HCT116 (cell line): ENCODE measurements around the gene ADH1C. TPM values are rescaled to one million over a fixed set of nuclear protein-coding genes. Genes with fewer than 3 reads are reported as not detected.

Experiments
- ATAC-seq: fragments of 200-7000 bp; cut with Tn5 transposase; 2 replicates; pipeline ENCODE4 v1.9.1; 2020; ENCODE audit warnings: mild to moderate bottlenecking, moderate library complexity
- BruUV-seq: library from RNA; stranded (reverse); fragments of 400-500 nt; replicated peaks from 2 replicates; lab custom pipeline; 2021; lab: Mats Ljungman, UMichigan
- CTCF ChIA-PET: fragments of 300-600 bp; sonication (Branson Sonifier 250); formaldehyde crosslinking; loops from one replicate; lab custom pipeline; 2021; ENCODE audit warnings: antibody characterized with exemption; lab: Charles Lee
- POLR2A ChIA-PET: fragments of 300-600, 350-600 bp; sonication (Branson Sonifier 250); formaldehyde crosslinking; loops from one replicate; lab custom pipeline; 2021; ENCODE audit warnings: antibody characterized with exemption; lab: Charles Lee
- RAD21 ChIA-PET, 2 experiments: fragments of 300-600 bp; sonication (Branson Sonifier 250); formaldehyde crosslinking; loops; one replicate each; lab custom pipeline; 2023; ENCODE audit warnings: low total read pairs in 2 of 2; ENCODE audit not compliant: uncharacterized antibody in 2 of 2, unreplicated experiment in 2 of 2, low non-redundant PET in 1 of 2; lab: Charles Lee
- DNase-seq: peaks from one replicate; pipeline ENCODE4 v3.0.0-alpha.2; 2010; ENCODE audit warnings: low read depth, low spot score
- H2AFZ ChIP-seq: fragments of 200-600 bp; shearing (Covaris generic), sonication (generic); 2 replicates; pipeline ENCODE4 v1.6.1; 2017; ENCODE audit warnings: low read depth, mixed run types, mixed read lengths, antibody characterized with exemption, low read length; ENCODE audit not compliant: poor library complexity, severe bottlenecking
- H3K27ac ChIP-seq: 2 replicates; pipeline ENCODE4 v1.5.1; 2012; ENCODE audit warnings: low read depth, low read length
- H3K27me3 ChIP-seq: fragments of 200-600 bp; sonication (generic); 2 replicates; pipeline ENCODE4 v1.6.1; 2016; ENCODE audit warnings: mixed run types, low read length, mixed read lengths; ENCODE audit not compliant: insufficient read depth
- H3K36me3 ChIP-seq, 2 experiments: fragments of 200-500 bp in 1 of 2; fragments of 200-600 bp in 1 of 2; sonication (Bioruptor generic) in 1 of 2; sonication (generic) in 1 of 2; 2 replicates each; pipeline versions ENCODE4 v1.5.1 to v1.6.1; 2014 to 2016; ENCODE audit warnings: low read length in 2 of 2, inconsistent platforms in 1 of 2, mixed read lengths in 1 of 2, mixed run types in 1 of 2; ENCODE audit not compliant: insufficient read depth in 2 of 2, control insufficient read depth in 1 of 2
- H3K4me1 ChIP-seq, 2 experiments: fragments of 200-600 bp in 1 of 2; sonication (generic) in 1 of 2; 2 replicates each; pipeline versions ENCODE4 v1.5.1 to v1.6.1; 2012 to 2017; ENCODE audit warnings: low read length in 2 of 2, inconsistent platforms in 1 of 2, mild to moderate bottlenecking in 1 of 2, mixed read lengths in 1 of 2, mixed run types in 1 of 2, moderate library complexity in 1 of 2; ENCODE audit not compliant: insufficient read depth in 2 of 2, control insufficient read depth in 1 of 2
- H3K4me2 ChIP-seq: fragments of 200-600 bp; sonication (generic); 2 replicates; pipeline ENCODE4 v1.6.1; 2017; ENCODE audit warnings: mixed run types, low read length, mixed read lengths
- H3K4me3 ChIP-seq, 2 experiments: fragments of 200-600 bp in 1 of 2; sonication (generic) in 1 of 2; replicated peaks in 1 of 2; 2 replicates each; pipeline ENCODE4 v1.5.1; 2011 to 2016; ENCODE audit warnings: low read length in 2 of 2, control low read depth in 1 of 2, low read depth in 1 of 2, mild to moderate bottlenecking in 1 of 2, mixed read lengths in 1 of 2, mixed run types in 1 of 2
- H3K79me2 ChIP-seq: fragments of 200-600 bp; sonication (generic); 2 replicates; pipeline ENCODE4 v1.6.1; 2017; ENCODE audit warnings: mild to moderate bottlenecking, mixed run types, low read length, moderate library complexity, mixed read lengths; ENCODE audit not compliant: insufficient read depth
- H3K9ac ChIP-seq: fragments of 200-600 bp; sonication (generic); 2 replicates; pipeline ENCODE4 v1.6.1; 2016; ENCODE audit warnings: low read length, mixed read lengths
- H3K9me2 ChIP-seq: fragments of 200-600 bp; sonication (generic), shearing (Covaris generic); 2 replicates; pipeline ENCODE4 v1.6.1; 2017; ENCODE audit warnings: mixed run types, mild to moderate bottlenecking, moderate library complexity; ENCODE audit not compliant: insufficient read depth
- H3K9me3 ChIP-seq, 2 experiments: fragments of 200-500 bp in 1 of 2; fragments of 200-600 bp in 1 of 2; sonication (Bioruptor generic) in 1 of 2; sonication (generic) in 1 of 2; 2 replicates each; pipeline ENCODE4 v1.6.1; 2014 to 2017; ENCODE audit warnings: low read length in 2 of 2, mixed read lengths in 2 of 2, inconsistent platforms in 1 of 2, low read depth in 1 of 2, mild to moderate bottlenecking in 1 of 2, mixed run types in 1 of 2, moderate library complexity in 1 of 2; ENCODE audit not compliant: control insufficient read depth in 1 of 2, insufficient read depth in 1 of 2
- H4K20me1 ChIP-seq: fragments of 200-600 bp; sonication (generic), shearing (Covaris generic); 2 replicates; pipeline ENCODE4 v1.6.1; 2017; ENCODE audit warnings: mixed run types, mild to moderate bottlenecking, moderate library complexity; ENCODE audit not compliant: insufficient read depth
- ELF1 ChIP-seq: IDR thresholded peaks from 2 replicates; pipeline ENCODE4 v1.6.1; 2012; ENCODE audit warnings: low read depth, borderline replicate concordance
- EZH2 ChIP-seq: fragments of 200-600 bp; sonication (generic); IDR thresholded peaks from 2 replicates; pipeline ENCODE4 v1.6.1; 2017; ENCODE audit warnings: antibody characterized with exemption, mixed run types
- EZH2phosphoT487 ChIP-seq: fragments of 200-600 bp; IDR thresholded peaks from 2 replicates; pipeline ENCODE4 v1.6.1; 2018; ENCODE audit warnings: antibody characterized with exemption, borderline replicate concordance
- JUND ChIP-seq: IDR thresholded peaks from 2 replicates; pipeline ENCODE4 v1.6.1; 2012
- POLR2AphosphoS5 ChIP-seq: IDR thresholded peaks from 2 replicates; pipeline ENCODE4 v1.6.1; 2011; ENCODE audit warnings: mild to moderate bottlenecking, low read depth, low read length, moderate library complexity
- RAD21 ChIP-seq: IDR thresholded peaks from 2 replicates; pipeline ENCODE4 v1.6.1; 2012; ENCODE audit warnings: low read depth, mild to moderate bottlenecking
- TCF7L2 ChIP-seq: IDR thresholded peaks from 2 replicates; pipeline ENCODE4 v1.7.0; 2011; ENCODE audit warnings: borderline replicate concordance, inconsistent platforms; ENCODE audit not compliant: insufficient read depth, insufficient read length; ENCODE audit errors: extremely low read depth
- YY1 ChIP-seq: IDR thresholded peaks from 2 replicates; pipeline ENCODE4 v1.6.1; 2011; ENCODE audit warnings: low read length, low read depth, moderate library complexity, mild to moderate bottlenecking; ENCODE audit not compliant: insufficient replicate concordance; ENCODE audit errors: extremely low read depth
- ZFX ChIP-seq: fragments of 450-650 bp; IDR thresholded peaks from 2 replicates; pipeline ENCODE4 v1.6.1; 2017
- intact Hi-C: fragments of 100-400 bp; cut with micrococcal nuclease; formaldehyde crosslinking; loops from 2 replicates; pipeline ENCODE4 v1.10.0; 2022
- total RNA-seq: library from RNA; stranded (reverse); gene quantifications from one replicate; pipeline ENCODE4 v1.2.1, GENCODE V29; 2021; ENCODE audit not compliant: unreplicated experiment
- TF ChIP-seq, protein P1 (sequence below): IDR thresholded peaks from 2 replicates; pipeline ENCODE4 v1.6.1; 2011; ENCODE audit warnings: mild to moderate bottlenecking, low read length, moderate library complexity; ENCODE audit not compliant: insufficient replicate concordance; ENCODE audit errors: extremely low read depth
- TF ChIP-seq, protein P2 (sequence below), 3 experiments: fragments of 200-600 bp in 1 of 3; sonication (generic) in 1 of 3; IDR thresholded peaks in 2 of 3; conservative IDR thresholded peaks in 1 of 3; 2 replicates each; pipeline ENCODE4 v1.5.1; 2012 to 2017; ENCODE audit warnings: low read depth in 2 of 3, low read length in 2 of 3, antibody characterized with exemption in 1 of 3, borderline replicate concordance in 1 of 3, control low read depth in 1 of 3, mild to moderate bottlenecking in 1 of 3, mixed read lengths in 1 of 3, mixed run types in 1 of 3, moderate library complexity in 1 of 3; ENCODE audit not compliant: insufficient read depth in 1 of 3

ADH1C gene
- total RNA-seq, 1 experiment from 2014 or later, result not detected

DNA sequence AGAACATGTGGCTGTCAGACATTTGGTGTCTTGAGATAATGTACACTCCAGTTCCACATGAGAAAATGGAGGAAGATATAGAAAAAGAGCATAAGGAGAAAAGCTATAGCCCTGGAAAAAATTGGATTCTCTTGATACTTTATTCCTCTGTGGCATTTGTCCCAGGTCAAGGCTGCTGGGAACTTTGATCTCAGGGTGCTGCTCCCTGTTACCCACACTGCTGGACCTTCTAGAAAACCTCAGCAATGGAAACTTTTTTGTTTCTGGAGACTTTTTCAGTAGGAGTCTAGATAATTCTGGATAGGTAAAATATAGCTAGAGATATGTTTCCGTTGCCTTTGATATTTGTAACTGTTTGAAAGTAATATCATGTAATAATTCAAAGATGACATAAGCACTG lies 11.1 kb downstream of the ADH1C start:
- RAD21 ChIA-PET, result no interaction called here
- CTCF ChIA-PET, result no interaction called here
- Histone ChIP-seq H3K27me3 (no peaks in the 10 kb centered on the region), H3K9me2 (no peaks in the 10 kb centered on the region), H3K4me1 (no peaks in the 10 kb centered on the region), H3K4me2 (no peak overlapping the region), H3K9ac (no peak overlapping the region), H3K27ac (no peak overlapping the region), H3K79me2 (no peaks in the 10 kb centered on the region), H2AFZ (no peak overlapping the region), H3K36me3 (no peaks in the 10 kb centered on the region), H3K9me3 (no peaks in the 10 kb centered on the region), H3K4me3 (no peak overlapping the region), H4K20me1 (no peaks in the 10 kb centered on the region)
- no peak for DNase-seq
- BruUV-seq, result no TSS peak
- no peak for ATAC-seq
- POLR2A ChIA-PET, result no interaction called here
- TF ChIP-seq, protein P1, sequence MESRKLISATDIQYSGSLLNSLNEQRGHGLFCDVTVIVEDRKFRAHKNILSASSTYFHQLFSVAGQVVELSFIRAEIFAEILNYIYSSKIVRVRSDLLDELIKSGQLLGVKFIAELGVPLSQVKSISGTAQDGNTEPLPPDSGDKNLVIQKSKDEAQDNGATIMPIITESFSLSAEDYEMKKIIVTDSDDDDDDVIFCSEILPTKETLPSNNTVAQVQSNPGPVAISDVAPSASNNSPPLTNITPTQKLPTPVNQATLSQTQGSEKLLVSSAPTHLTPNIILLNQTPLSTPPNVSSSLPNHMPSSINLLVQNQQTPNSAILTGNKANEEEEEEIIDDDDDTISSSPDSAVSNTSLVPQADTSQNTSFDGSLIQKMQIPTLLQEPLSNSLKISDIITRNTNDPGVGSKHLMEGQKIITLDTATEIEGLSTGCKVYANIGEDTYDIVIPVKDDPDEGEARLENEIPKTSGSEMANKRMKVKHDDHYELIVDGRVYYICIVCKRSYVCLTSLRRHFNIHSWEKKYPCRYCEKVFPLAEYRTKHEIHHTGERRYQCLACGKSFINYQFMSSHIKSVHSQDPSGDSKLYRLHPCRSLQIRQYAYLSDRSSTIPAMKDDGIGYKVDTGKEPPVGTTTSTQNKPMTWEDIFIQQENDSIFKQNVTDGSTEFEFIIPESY, result no peak
- intact Hi-C loops, result no loop called here

DNA sequence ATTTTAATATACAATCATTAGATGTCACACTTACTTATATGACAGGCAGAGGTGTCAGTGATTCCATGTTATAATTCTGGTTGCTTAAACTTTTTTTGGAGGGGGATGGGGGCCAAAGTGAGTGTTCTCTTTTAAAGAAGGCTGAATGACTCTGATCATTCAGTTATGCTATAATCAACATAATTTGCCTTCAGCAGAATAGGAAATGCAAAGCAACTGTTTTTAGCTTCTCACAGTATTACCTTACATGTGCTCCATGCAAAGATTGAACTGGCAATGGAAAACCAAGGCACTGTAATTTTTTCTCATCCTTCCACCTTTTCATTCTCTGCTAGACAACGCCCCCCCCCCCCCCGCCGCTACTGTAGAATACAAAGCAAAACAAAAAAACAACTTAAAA lies 13.4 kb downstream of the ADH1C start:
- H3K9me3 ChIP-seq, result no peaks in the 10 kb centered on the region
- intact Hi-C loops, result no loop called here
- POLR2A ChIA-PET, result no interaction called here
- H3K9ac ChIP-seq, result no peak overlapping the region
- ATAC-seq (no peak), DNase-seq (no peak)
- CTCF ChIA-PET, result no interaction called here
- H2AFZ ChIP-seq, result no peak overlapping the region
- H3K79me2 ChIP-seq, result no peaks in the 10 kb centered on the region
- BruUV-seq, result no TSS peak
- no peak for TF ChIP-seq EZH2
- TF ChIP-seq, protein P1, result no peak
- TF ChIP-seq EZH2phosphoT487, result no peak
- no peak for TF ChIP-seq RAD21
- TF ChIP-seq ZFX, result no peak
- no peak for TF ChIP-seq TCF7L2
- no peak for TF ChIP-seq YY1
- TF ChIP-seq POLR2AphosphoS5, result no peak
- TF ChIP-seq, protein P2, sequence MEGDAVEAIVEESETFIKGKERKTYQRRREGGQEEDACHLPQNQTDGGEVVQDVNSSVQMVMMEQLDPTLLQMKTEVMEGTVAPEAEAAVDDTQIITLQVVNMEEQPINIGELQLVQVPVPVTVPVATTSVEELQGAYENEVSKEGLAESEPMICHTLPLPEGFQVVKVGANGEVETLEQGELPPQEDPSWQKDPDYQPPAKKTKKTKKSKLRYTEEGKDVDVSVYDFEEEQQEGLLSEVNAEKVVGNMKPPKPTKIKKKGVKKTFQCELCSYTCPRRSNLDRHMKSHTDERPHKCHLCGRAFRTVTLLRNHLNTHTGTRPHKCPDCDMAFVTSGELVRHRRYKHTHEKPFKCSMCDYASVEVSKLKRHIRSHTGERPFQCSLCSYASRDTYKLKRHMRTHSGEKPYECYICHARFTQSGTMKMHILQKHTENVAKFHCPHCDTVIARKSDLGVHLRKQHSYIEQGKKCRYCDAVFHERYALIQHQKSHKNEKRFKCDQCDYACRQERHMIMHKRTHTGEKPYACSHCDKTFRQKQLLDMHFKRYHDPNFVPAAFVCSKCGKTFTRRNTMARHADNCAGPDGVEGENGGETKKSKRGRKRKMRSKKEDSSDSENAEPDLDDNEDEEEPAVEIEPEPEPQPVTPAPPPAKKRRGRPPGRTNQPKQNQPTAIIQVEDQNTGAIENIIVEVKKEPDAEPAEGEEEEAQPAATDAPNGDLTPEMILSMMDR (IDR thresholded peaks at IDR 0.05 in 2 of 3, conservative IDR thresholded peaks at IDR 0.05 in 1 of 3; ENCODE audit: borderline replicate concordance in 1 of 3, insufficient read depth in 1 of 3, low read depth in 2 of 3, low read length in 2 of 3), result no peak
- TF ChIP-seq JUND, result no peak
- no peak for TF ChIP-seq ELF1
- H3K4me2 ChIP-seq, result no peak overlapping the region
- no peaks in the 10 kb centered on the region for H3K27me3 ChIP-seq
- H3K4me1 ChIP-seq, result no peaks in the 10 kb centered on the region
- no peaks in the 10 kb centered on the region for H3K36me3 ChIP-seq
- H3K4me3 ChIP-seq, result no peak overlapping the region
- RAD21 ChIA-PET, result no interaction called here
- no peak overlapping the region for H3K27ac ChIP-seq
- H4K20me1 ChIP-seq, result no peaks in the 10 kb centered on the region; the same call in 1 of the 2 replicates
- no peaks in the 10 kb centered on the region for H3K9me2 ChIP-seq
